ENCODE results near the gene MVB12B.

Gene MVB12B

DNA sequence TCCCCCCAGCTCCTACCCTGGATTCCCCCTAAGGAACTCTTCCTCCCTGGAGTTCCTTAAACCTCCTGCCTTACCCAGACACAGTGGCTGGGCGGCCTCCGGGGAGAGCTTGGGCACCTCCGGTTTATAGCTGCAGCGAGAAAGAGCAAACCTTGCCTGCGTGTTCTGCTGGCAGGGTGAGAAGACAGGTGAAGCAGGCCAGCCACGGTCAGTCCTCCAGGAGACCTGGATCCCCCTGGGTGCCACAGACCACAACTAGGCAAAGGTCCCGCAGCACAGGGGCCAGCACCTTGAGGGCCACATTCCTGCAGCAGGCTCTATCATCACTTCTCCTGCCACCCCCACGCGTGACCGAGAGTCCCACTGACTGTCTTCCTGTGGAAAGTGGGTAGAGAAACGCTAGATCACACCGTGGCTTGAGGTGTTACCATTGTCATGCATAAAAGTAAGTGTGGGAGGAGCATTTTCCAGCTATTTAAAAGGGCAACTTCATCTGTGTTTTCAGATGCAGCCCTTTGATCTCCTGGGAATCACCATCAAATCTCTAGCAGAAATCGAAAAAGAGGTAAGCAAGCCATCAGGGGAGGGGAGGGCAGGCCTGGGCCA is 156.9 kb downstream of the MVB12B start:
- in situ Hi-C loops (cut with HindIII; ENCODE audit: low sequenced_read_pairs) = no loop called here

DNA sequence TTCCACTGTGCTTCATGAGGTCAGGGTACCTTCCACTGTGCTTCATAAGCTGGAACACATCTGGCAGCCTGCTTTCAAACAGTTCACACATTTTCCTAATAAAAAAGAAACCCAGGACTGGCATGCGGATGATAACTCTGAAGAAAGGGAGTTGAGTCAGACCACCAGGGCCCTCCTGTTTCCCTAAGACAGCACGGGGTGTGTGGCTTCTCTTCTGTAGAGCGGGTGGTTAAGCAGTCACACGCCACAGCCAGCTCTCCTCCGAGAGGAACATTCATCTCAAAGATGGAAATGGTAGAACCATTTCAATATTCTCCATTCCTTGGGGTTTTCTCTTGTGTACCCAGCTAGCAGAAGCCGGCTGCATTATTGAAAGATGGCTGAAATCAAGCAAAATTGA is 159.0 kb downstream of the MVB12B start:
- in situ Hi-C loops (cut with HindIII; ENCODE audit: low sequenced_read_pairs) = no loop called here

DNA sequence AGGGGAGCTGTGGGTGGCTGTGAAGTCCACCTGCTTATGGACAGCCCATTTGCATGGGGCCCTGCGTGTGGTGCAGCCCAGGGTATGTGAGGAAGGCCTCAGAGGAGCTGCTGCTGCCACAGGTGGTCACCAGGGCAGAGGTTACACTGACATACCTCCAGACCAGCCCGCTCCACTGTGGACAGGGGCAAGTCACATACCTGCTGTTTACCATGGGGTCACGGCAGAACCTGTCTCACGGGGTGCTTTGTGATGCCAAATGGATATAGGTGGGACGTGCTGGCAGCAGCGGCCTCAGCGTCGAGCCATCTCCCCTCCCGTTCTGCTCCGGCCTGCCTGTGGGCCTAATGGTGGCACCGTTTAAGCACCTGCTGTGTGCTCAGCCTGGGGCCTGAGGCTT is 159.6 kb downstream of the MVB12B start:
- in situ Hi-C loops (cut with HindIII; ENCODE audit: low sequenced_read_pairs) = no loop called here

DNA sequence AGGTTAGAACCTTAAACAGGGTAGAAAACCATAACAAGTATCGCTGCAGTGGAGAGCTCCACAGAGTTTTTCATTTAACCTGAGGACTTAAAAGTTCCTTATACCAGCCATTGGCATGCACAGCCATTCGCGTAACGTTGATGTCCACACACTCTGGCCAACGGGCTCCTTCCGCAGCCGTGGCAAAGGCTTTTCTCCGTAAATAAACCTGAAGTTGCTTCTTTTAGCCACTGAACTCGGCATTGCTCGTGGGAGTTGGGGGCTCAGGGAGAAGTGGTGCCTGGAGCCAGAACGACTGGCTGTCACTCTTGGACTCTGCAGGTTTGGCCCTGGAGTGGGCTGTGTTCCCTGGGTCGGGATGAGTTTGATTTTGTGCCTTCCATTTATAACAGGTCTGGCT is 161.2 kb downstream of the MVB12B start:
- in situ Hi-C loops (cut with HindIII; ENCODE audit: low sequenced_read_pairs) = no loop called here

DNA sequence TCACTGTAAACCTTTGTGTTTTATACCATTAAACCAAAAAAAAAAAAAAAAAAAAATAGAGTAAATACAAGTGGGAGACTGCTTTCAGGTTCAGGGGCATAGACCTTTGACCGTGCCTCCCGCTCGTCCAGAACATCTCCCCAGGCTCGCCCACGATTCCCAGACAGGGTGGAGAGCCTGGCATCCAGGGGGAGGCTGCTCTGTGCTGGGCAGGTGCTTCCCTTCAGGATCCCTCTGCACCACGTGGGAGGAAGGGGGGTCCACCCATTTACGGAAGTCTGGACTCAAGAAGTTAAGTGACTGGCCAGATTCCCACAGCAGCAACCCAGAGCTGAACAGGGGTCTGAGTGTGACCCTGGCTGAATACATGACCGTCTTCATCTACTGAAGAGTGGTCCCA is 161.7 kb downstream of the MVB12B start:
- in situ Hi-C loops (cut with HindIII; ENCODE audit: low sequenced_read_pairs) = no loop called here

DNA sequence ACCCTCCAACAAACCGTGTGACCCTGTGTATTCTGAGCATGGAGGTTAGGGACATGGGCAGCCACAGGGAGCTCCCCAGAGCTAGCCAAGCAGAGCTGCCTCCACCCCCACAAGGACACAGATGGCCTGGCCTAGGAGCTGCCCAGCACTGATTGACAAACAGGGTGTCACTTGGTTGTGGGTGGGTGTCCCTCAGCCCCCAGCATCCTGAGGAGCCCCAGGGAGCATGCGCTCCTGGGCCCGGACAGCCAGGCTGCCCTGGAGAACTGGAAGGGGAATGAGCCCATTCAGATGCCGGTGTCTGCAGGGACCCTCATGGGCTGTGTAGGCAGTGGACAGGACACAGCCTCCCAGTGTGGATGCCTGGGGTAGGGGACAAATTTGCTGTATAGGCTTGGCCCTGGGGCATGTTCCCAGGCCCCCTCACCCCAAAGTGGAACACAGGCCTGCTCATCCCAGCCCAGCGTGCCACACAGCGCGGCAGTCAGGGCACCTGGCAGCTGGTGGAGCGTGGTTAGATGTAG is 162.3 kb downstream of the MVB12B start:
- in situ Hi-C loops (cut with HindIII; ENCODE audit: low sequenced_read_pairs) = no loop called here

DNA sequence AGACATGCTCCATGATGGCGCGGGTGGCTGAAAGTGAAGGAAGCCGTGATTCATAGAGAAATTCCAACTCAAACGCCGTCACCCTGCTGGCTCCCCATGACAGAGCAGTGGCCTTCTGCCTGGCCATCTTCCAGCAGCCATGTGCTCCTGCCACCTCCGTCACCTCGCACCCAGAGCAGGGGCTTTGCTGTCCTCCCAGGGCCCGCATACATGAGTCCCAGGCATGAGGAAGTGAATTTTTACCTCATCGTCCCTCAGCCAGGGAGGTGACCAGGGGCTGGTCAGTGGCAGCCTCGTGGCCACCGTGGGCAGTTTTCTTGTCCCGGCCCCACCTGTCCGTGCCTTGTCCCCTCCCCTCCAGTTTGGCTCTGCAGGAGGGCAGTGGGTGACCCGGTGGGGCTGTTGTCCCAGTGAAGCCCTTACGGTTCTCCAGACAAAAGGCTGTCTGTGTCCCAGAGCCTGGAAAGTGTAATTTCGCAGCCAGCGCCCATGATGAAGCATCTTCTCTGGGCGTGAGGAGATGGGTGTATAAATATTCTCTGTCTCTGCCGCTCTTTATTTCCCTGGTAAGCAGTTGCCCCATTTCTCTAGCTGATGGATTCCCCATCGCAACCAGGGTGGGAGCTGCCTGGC is 163.1 kb downstream of the MVB12B start:
- in situ Hi-C loops (cut with HindIII; ENCODE audit: low sequenced_read_pairs) = no loop called here

DNA sequence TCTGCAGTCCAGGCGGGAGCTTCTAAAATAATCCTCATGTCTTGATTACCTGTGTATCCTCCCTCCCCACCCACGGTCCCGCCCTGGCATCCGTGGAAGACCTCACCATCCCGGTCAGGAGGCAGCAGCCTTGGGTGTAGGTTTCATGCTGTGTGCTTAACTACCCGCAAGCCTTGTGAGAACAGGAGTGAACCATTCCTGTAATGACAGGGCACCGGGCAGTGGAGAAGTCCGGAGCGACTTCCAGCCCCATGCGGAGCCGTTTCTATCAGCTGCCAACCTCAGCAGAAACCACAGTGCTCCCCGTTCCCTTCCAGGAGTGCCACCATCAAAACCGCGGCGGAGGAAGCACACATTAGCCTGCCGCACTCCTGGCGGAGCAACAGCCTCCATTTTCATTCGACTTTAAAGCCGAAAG is 163.6 kb downstream of the MVB12B start:
- in situ Hi-C loops (cut with HindIII; ENCODE audit: low sequenced_read_pairs) = no loop called here

DNA sequence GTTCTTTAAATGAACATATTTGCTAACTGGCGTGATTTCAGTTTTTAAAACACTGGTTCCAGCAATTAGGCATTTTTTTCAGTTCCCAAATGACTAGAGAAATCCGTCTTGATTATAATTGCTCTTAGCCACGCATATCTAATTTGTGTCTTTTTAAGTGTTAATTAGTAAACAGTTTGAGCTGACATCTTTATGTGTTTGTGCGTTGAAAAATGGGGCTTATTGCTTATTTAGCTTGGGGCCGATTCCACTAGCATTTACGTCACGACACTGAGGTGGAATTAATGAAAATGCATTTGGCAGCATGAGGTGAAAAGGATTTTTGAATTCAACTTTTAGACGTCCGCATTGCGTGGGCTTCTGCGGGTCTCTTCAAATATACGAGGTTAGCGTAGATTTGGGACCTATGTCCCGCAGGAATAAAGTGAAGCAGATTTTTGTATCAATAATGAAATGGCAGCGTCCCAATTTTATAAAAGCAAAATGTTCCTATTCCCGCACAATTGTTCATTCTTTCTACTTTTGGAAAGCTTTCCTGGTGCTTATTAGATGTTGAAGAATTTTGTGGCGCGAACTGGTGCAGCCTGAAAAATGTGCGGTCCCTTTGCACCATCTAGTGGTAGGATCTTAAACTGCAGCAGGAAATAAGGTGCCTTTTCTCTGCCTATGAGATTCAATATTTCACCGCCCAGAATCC is 164.4 kb downstream of the MVB12B start:
- in situ Hi-C loops (cut with HindIII; ENCODE audit: low sequenced_read_pairs) = no loop called here

DNA sequence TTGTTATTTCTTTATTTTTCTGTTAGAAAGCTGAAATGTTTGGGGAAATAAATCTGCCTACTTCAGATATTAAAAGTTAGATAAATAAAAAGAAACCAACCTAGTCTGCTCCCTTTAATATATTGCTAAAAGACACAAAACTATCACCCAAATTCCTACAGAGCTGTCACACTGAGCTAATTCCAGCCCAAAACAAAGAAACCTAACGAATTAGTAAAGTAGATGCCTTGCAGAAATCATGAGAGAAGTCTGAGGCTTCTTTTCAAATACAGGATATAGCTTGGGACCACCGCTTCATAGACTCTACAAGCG is 164.9 kb downstream of the MVB12B start:
- in situ Hi-C loops (cut with HindIII; ENCODE audit: low sequenced_read_pairs) = no loop called here

DNA sequence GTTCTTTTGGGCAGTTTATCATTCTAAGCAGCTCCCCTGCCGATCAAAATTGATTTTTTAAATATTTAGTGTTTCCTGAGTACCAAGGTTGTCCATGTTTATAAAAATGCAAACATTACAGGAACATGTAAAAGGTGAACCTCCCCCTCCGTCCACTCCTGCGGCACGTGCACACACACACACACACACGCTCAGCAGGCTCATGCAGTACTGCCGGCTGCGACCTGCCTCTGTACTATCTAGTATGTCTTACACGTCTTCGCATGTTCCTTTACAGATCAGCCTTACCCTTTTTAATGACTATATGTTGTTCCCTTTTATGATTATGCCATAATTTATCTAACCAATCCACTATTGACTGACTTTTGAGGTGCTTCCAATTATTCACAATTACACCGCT is 165.3 kb downstream of the MVB12B start:
- in situ Hi-C loops (cut with HindIII; ENCODE audit: low sequenced_read_pairs) = no loop called here

DNA sequence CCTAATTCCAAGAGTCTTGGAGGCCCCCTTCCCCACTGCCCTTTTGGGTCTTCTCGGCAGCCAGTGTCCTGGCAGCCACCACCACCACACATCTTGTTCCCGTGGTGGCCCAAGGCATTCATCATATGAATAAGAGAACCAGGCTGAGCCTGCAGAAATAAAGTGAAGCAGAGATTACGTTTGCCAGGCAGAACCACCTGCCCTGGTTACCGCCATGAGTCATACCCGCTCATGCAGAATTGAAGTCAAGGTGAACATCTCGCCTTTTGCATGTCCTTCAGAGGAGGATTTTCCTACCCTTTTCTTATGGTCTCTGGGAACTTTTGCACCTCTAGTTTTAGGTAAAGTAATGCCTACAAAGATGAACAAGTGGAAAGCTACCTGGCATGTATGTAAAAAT is 167.6 kb downstream of the MVB12B start:
- in situ Hi-C loops (cut with HindIII; ENCODE audit: low sequenced_read_pairs) = no loop called here

DNA sequence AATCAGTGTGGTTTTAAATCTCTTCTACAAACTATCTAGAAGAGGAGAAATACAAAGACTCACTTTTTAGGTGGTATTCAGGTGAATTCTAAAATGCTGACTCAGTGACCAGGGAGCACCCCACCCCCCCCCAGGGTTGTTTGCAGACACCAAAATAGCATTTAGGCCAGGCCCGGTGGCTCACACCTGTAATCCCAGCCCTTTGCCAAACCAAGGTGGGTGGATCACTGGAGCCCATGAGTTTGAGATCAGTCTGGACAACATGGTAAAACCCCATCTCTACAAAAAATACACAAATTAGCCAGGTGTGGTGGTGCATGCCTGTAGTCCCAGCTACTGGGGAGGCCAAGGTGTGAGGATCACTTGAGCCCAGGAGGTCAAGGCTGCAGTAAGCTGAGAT is 168.1 kb downstream of the MVB12B start:
- in situ Hi-C loops (cut with HindIII; ENCODE audit: low sequenced_read_pairs) = no loop called here

DNA sequence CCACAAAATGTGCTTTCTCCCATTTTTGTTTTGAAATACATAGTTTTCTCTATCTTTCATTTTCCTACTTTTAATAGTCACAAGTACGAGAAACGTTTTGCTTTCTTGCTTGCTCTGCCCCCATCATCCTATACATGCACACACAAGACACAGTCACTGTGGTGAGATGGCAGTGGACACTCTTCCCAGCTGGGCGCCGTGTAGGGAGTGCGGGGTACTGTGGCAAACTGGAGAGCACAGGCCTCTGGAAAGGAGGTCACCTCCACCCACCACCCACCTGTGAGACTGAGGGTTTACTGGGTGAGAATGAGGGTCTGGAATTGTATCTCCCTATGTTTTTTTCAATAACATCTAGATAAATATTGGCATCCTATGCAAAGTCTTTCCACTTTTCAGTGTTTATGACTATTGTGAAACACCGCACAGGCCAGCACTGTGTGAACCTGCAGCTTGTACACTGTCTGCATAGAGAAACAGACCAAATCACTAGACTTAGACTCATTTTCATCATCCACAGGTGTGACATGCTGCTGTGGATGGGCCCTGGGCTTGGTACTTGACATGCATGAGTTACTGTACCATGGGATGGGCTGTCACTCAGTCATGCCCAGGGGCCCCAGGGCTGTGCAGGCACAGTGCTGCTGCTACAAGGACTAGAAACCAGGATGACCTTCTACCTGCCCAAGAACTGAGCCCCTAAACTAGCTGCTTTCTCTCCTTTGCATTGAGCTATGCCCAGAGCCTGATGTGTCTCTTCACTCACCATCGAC is 169.0 kb downstream of the MVB12B start:
- in situ Hi-C loops (cut with HindIII; ENCODE audit: low sequenced_read_pairs) = no loop called here

DNA sequence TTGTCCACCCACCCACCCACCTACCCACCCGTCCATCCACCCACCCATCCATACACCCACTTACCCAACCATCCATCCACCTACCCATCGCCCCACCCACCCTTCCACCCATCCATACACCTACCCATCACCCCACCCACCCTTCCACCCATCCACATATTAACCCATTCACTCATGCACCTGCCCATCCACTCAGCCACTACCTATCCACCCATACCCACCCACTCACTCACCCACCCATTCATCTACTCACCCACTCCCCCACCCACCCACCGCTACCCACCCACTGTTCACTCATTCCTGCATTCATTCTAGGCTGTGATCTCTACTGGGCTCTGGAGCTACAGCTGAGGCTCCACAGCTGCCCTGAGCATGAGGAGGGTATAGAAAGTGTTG is 169.6 kb downstream of the MVB12B start:
- in situ Hi-C loops (cut with HindIII; ENCODE audit: low sequenced_read_pairs) = no loop called here

DNA sequence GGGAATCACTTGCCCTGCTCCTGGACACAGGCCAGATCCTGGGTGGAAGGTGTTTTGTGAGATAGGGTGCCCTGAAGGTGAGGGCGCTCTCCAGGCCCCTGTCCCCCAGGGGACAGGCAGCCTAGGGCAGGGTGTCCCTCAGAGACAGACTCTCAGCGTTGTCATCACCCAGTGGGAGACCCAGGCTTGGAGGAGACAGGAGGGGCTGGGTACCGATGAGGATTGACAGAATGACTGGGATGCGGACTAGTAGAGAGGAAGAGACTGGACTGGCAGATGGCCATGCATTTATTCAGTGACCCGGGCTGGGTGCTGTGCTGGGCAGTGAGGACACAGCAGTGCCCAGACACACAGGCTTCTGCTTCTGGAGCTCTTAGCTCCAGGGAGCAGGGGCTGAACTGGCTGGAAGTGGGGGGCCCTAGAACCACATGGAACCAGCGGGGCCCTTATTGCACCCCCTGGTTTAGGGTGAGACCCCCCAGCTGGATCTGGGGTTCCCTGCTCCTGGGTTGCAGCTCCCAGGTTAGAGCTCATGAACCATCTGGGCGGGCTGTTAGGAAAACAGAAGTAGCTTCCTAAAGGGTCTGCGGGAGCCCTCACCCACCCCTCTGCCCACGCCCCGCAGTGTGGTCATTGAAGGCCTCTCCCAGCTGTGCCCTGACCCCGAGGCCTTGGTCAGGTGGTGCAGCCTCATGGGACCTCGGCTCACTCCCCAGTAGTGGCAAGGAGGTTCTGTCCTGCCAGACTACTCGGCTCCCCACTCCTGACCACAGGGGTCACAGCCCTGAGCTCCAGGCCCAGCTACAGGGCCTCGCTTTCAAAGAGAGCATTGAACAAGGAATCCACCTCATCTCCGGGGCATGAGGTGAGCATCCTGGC is 170.4 kb downstream of the MVB12B start:
- in situ Hi-C loops (cut with HindIII; ENCODE audit: low sequenced_read_pairs) = no loop called here

DNA sequence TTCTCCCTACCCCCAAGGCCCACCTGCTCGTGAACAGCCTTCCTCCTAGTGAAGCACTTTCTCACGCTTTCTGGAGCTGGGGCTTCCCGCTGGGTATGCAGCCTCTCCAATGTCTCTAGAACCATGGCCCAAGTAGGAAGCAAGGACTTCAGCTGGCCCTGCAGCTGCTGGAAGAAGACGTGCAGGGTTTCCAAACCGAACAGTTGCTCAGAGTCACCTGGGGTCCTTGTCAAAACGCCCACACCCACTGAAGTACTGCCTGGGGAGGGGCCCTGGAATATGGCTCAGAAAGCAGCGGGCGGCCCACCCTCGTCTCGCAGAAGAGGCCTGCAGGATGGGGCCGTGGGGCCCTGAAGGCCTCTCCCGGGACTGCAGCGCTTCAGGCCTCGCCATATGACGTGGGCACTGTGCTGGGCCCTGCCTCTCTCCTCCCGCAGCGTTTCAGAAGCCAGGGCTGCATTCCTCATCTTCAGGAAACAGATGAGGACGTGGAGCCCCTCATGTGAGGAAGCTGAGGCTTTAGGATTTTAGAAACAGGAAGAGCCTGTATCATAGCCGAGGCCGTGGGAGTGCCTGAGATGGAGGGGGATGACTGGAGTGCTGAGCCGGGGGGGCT is 171.1 kb downstream of the MVB12B start:
- in situ Hi-C loops (cut with HindIII; ENCODE audit: low sequenced_read_pairs) = no loop called here

DNA sequence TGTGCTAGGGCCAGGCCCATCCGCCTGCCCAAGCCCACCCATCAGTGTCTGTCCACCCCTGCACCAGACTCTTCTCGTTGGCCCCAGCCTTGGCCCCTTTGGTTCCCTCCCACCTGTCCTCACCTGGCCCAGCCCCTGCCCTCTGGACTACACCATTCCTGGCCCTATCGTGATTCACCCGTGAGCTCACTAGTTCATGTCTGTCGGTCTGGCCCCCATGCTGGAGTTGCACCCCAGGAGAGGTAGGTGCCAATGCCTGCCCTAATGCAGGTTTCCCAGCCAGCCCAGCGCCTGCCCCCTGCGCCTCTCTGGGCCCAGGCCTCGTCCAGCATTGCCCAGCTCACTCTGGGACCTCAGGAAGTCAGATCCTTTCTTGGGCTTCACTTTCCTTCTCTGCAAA is 171.7 kb downstream of the MVB12B start:
- in situ Hi-C loops (cut with HindIII; ENCODE audit: low sequenced_read_pairs) = no loop called here

DNA sequence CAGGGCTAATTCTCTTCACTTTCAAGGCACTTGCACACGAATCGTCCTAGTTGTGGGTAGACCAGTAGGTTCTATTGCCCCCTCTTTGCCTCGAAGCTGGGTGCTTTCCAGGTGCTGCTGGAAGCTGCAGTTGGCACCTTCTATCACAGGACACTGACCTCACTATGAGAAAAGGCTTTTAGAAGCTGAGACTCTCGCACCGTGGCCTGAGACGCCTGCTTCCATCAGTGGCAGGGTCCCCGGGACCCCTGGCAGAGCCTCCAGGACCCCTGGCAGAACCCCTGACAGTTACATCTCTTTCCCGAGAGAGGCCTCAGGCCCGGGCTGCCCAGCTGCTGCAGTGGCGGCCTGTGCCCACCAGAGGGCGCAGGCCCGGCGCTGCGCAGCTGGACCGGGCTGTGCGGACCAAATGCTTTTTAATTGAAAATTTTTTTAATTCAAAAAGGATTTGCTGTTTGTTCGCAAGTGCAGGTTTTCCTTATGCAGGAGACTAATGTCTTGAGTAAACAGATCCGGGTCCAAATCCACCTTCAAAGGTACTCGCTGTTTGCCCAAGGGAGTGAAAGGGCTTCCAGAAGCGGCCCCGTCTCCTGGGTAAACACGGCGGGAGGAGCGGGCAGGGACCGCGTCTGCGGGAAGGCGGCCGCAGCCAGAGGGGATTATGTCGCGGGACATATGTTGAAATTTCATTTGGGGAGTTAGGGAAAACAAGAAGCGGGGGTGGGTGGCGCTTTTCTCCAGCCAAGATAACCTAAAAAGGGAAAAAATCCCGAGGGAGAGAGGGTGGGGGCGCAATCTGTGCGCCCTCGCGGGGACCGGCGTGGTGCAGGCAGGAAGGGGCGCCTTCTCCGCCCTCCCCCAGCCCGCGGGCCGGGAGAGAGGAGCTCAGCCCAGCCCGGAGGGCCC is 172.6 kb downstream of the MVB12B start:
- in situ Hi-C loops (cut with HindIII; ENCODE audit: low sequenced_read_pairs) = no loop called here
